GM19397 (cell line): Measurements from ENCODE around the gene KLHL13.

ENCODE experiments used
- ATAC-seq: cut with Tn5 transposase; IDR thresholded peaks from one replicate; pipeline ENCODE4 v1.9.1; 2021; ENCODE audit warnings: mild to moderate bottlenecking, moderate library complexity; ENCODE audit not compliant: unreplicated experiment

The KLHL13 gene

DNA sequence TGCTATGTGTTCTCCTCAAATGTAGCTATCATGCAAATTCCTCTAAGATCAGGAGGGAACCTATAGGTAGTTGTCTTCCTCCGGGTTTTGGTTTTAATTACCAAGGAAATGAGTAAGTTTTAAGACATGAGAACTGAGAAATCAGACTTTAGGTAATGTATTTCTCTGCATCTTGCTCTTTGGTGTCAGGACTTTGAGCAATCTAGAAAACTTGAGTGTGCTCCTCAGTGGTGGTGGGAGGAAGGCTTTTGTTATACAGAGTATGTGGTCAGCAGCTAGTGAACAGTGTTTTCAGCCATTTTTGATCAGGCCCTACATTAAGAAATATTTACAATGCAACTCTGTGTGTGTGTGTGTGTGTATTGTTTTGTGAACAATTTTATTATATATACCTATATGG, 224.1 kb downstream of the KLHL13 start:
- no peak for ATAC-seq

DNA sequence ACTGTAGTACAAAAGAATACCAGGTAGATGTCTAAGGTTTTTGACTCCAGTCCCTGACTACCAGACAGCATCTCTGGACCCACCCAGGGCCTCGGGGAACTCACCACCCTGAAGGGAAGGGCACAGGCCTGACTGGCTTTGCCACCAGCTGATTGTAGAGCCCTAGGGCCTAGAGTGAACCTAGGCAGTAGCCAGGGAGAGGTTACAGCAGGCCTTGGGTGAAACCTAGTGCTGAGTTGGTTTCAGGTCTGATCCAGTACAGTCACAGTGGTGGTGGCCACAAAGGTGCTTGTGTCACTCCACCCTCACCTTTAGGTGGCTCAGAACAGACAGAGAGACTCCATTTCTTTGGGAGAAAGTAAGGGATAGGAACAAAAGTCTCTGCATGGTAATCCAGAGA, 244.8 kb downstream of the KLHL13 start:
- no peak for ATAC-seq

- ATAC-seq: no peak
These were observed 256.1 kb downstream of the KLHL13 start for GRCh38 chrX:117860517-117860916.

DNA sequence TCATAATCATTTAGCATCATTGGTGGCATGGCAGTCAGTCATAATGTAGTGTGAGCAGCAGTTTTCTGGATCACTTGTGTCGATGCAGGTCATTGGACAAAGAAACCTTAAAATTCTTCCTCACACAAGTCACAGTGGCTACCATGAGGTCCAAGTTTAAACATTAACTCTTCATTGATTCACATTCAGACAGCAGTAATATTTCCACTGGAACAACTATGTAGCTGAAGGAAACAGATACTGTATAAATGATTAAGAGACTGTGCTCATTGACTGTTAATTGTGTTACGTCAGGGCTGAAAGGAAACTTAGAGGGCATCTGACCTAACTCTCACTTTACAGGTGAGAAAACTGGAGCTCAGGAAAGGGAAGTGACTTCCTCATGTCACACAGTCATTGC, 261.8 kb downstream of the KLHL13 start:
- no peak for ATAC-seq

DNA sequence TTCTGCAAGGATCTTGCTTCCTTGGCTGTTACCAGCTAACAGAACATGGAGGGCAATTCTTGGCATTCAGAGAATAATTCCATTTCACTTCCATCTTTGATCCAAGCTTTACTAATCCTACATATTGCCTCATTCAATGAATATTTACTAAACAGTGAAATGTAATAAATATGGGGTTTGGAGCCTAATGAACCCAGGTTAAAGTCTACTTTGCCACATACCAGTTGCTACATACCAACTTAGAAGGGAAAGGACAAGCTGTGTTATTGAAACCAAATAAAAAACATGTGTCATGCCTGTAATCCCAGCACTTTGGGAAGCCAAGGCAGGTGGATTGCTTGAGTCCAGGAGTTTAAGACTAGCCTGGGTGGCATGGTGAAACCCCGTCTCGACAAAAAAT, 265.6 kb downstream of the KLHL13 start:
- no peak for ATAC-seq
